Skin of body (tissue), 2 donors: ENCODE results near the gene FAM111A. TPM values are rescaled to one million over a fixed set of nuclear protein-coding genes. Genes with fewer than 3 reads are reported as not detected.

Experiments
- DNase-seq: peaks from one replicate; lab custom pipeline; 2025; lab: John Stamatoyannopoulos, UW
- total RNA-seq: library from RNA; depleted of rRNA; stranded (reverse); fragments of >200 nt; gene quantifications from one replicate; pipeline ENCODE4 v1.2.3, GENCODE V29; 2014

The FAM111A gene
- total RNA-seq, 1 donor from 2014 or later, result 46.8 TPM

DNA sequence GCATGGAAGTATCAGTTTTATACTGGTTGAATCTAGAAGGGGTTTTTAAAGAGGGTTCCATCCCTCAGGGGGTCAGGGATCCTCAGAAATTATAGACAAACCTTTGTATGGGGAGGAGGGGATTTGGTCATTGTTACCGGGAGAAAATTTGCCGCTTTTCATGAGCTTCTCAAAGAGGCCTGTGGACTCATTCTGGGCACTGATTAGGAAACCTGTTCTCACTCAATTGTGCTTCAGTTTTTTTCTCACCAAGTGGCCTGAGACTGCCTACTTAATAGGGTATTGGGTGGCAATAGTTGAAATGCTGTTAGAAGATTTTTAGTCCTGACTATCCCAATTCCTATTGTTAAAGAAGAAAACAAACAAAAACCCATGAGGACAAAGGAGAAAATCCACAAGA lies 56.1 kb downstream of the FAM111A start:
- no peak for DNase-seq

DNA sequence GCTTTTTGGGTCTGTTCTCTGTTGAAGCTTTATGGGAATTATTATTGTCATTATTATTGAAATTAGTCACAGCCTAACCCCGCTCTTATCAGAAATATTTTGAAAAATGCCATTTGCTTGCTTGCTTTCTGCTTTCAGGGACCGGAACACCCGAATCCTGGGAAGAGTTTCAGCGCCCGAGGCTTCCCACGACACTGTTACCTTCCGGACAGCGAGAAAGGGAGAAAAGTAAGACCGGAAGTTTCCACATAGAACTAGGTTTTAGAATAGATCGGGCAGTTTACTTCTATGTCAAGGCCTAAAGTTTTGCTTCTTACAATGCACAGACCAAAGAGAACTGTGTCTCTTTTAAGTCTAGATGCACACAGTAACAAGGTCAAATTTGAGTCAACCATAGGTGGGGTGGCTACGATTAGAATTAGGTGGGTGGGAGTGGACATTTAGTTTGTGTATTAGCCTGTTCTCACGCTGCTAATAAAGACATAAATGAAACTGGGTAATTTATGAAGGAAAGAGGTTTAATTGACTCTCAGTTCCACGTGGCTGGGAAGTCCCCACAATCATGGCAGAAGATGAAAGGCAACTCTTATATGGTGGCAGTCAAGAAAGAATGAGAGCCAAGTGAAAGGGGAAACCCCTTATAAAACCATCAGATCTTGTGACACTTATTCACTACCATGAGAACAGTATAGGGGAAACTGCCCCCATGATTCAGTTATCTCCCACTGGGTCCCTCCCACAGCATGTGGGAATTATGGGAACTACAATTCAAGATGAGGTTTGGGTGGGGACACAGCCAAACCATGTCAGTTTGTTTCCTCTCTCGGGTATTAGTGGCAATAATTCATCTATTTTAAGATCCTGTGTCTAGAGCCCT lies 57.1 kb downstream of the FAM111A start:
- DNase-seq, result no peak

- DNase-seq, result no peak
Measured at GRCh38 chr11:59200423-59200746, 57.7 kb downstream of the FAM111A start.

DNA sequence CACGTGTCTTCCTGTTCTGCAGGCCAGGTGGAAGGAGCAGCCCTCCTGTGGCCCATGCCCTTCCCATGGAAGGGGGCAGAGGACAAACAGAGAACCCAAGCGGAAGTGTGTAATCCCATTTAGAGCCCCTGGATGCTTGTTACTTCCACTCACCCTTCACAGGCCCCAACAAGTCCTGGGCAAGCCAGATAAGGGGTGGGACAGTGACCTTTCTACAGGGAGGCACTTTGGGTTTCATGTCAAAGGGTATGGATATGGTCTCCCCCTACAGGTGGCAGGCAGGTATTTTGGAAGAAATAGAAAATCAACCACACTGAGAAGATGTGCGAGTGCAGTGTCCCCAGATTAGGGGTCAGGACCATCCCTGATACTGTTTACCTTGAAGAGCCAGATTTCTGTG lies 58.7 kb downstream of the FAM111A start:
- DNase-seq, result no peak

Other genes starting within 250 kb of the FAM111A start
- 0.79 TPM for gene GLYATL1, start 203.4 kb upstream of the FAM111A start, total RNA-seq
- not detected for gene GLYATL1B, start 56.5 kb upstream of the FAM111A start, total RNA-seq
- gene FAM111B, start 35.6 kb upstream of the FAM111A start, total RNA-seq, result 10.3 TPM
- gene DTX4, start 29.3 kb downstream of the FAM111A start, total RNA-seq, result 14.3 TPM
- 19.8 TPM for gene MPEG1, start 70.1 kb downstream of the FAM111A start, total RNA-seq
- under 0.01 TPM for gene OR5AN1, start 216.0 kb downstream of the FAM111A start, total RNA-seq